ENCODE results near the gene DCLK1. TPM values are rescaled to one million over a fixed set of nuclear protein-coding genes. Genes with fewer than 3 reads are reported as not detected.

Gene DCLK1
- total and polyA plus RNA-seq, 12 donors = 0.68 to 22.6 (median 2.3) TPM

- WGBS, 4 donors = 64 to 70% (median 68%) methylated on average over 3 of the region's 3 CpGs
- H3K27ac ChIP-seq = no peak overlapping the region
- H3K27me3 ChIP-seq = no peaks in the 10 kb centered on the region
- TF ChIP-seq POLR2A (IDR thresholded peaks at IDR 0.05) = no peak
- no peaks in the 10 kb centered on the region for H3K36me3 ChIP-seq (replicated peaks in 1 of 2)
- no peak for DNase-seq
- intact Hi-C loops (cut with DNase I) = no loop called here
- no peaks in the 10 kb centered on the region for H3K9me3 ChIP-seq (replicated peaks in 1 of 3)
- H3K4me3 ChIP-seq = no peak overlapping the region
- H3K4me1 ChIP-seq (replicated peaks in 1 of 2) = no peaks in the 10 kb centered on the region
Measured at GRCh38 chr13:35894636-35895035, 236.5 kb downstream of the DCLK1 start.

- intact Hi-C loops (cut with DNase I) = no loop called here
- Histone ChIP-seq H3K4me3 (no peak overlapping the region), H3K27ac (no peak overlapping the region), H3K4me1 (replicated peaks in 1 of 2) (peaks cover 0 to 3% of the 10 kb centered on the region in 2 donors), H3K9me3 (replicated peaks in 1 of 3) (no peaks in the 10 kb centered on the region), H3K36me3 (replicated peaks in 1 of 2) (no peaks in the 10 kb centered on the region), H3K27me3 (no peaks in the 10 kb centered on the region)
- 84 to 86% (median 85%) methylated on average over 6 of the region's 6 CpGs for WGBS, 4 donors
- DNase-seq = no peak
- TF ChIP-seq POLR2A (IDR thresholded peaks at IDR 0.05) = no peak
Measured at GRCh38 chr13:35892837-35893814, 238.1 kb downstream of the DCLK1 start.

DNA sequence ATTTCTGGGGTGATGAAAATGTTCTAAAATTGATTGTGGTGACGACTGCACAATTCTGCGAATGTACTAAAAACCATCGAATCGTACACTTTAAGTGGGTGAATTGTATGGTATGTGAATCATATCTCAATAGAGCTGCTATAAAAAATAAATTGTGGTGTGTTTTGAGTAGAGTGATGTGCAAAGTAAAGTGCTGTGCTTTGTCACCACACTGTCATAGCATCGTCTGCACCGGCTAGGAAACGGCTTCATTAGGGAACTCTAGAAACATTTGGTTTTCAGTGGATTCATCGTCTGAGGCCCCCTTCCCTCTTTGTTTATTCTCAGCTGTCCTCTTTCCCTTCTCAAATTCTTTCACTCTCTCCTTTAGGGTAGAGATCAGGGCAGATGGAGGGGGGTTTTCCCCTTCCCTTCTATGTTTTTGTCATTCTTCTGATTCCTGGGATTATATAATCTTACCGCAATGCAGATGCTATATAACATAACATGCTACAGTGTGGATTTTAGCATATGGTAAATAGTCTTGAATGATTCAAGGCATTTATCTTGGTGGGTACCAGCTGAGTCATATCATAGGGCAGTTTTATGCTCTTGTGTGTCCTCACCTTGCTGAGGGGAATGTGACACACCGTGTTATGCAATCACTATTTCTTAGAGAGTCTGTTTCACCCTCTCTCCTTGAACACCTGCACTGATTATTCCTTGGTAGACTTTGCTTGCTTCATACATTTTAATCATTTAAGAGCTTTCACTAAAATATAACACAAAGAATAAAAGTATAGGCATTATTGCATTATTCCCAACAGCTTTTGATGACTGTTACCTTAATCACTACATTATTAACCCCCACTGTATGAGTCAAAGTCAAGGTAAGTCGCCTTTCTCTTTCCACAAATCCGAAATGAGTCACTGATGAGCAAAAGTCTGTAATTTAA, 239.4 kb downstream of the DCLK1 start:
- TF ChIP-seq, protein P1, sequence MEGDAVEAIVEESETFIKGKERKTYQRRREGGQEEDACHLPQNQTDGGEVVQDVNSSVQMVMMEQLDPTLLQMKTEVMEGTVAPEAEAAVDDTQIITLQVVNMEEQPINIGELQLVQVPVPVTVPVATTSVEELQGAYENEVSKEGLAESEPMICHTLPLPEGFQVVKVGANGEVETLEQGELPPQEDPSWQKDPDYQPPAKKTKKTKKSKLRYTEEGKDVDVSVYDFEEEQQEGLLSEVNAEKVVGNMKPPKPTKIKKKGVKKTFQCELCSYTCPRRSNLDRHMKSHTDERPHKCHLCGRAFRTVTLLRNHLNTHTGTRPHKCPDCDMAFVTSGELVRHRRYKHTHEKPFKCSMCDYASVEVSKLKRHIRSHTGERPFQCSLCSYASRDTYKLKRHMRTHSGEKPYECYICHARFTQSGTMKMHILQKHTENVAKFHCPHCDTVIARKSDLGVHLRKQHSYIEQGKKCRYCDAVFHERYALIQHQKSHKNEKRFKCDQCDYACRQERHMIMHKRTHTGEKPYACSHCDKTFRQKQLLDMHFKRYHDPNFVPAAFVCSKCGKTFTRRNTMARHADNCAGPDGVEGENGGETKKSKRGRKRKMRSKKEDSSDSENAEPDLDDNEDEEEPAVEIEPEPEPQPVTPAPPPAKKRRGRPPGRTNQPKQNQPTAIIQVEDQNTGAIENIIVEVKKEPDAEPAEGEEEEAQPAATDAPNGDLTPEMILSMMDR (IDR thresholded peaks at IDR 0.05) = no peak
- TF ChIP-seq POLR2A (IDR thresholded peaks at IDR 0.05) = no peak
- 77 to 83% (median 81%) methylated on average over 12 of the region's 12 CpGs for WGBS, 4 donors
- H3K27me3 ChIP-seq = no peaks in the 10 kb centered on the region
- intact Hi-C loops (cut with DNase I) = no loop called here
- no peak overlapping the region for H3K4me3 ChIP-seq
- no peak overlapping the region for H3K27ac ChIP-seq
- DNase-seq = no peak
- H3K36me3 ChIP-seq (replicated peaks in 1 of 2) = no peaks in the 10 kb centered on the region
- no peaks in the 10 kb centered on the region for H3K9me3 ChIP-seq (replicated peaks in 1 of 3)
- H3K4me1 ChIP-seq (replicated peaks in 1 of 2) = peaks cover 0 to 5% of the 10 kb centered on the region in 2 donors

- Histone ChIP-seq H3K36me3 (replicated peaks in 1 of 2) (no peaks in the 10 kb centered on the region), H3K27me3 (no peaks in the 10 kb centered on the region), H3K9me3 (replicated peaks in 1 of 3) (no peaks in the 10 kb centered on the region), H3K4me1 (replicated peaks in 1 of 2) (peaks cover 0 to 5% of the 10 kb centered on the region in 2 donors), H3K4me3 (no peak overlapping the region), H3K27ac (no peak overlapping the region)
- no peak for DNase-seq
- no peak for TF ChIP-seq POLR2A (IDR thresholded peaks at IDR 0.05)
- TF ChIP-seq, protein P1 (IDR thresholded peaks at IDR 0.05) = no peak
- intact Hi-C loops (cut with DNase I) = no loop called here
- 68 to 88% (median 75%) methylated on average over 2 of the region's 2 CpGs for WGBS, 4 donors
Measured at GRCh38 chr13:35889560-35889959, 241.6 kb downstream of the DCLK1 start.

DNA sequence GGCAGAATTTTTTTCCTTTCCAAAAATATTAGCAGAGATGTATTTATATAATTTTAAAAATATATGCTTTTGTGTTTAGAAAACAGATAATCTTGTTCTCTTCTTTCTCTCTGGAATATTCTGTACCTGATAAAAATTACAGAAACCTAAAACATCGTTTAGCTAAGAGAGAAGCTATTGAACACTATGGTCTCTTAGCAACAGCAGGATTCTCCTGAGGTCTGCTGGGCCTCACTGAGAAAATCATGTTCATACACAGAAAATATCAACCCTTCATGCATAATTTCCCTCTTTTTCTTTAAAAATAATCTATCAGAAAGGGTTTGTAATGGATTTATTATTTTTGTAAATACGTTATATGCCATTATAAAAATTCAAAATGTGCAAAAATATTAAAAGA, 242.2 kb downstream of the DCLK1 start:
- no peaks in the 10 kb centered on the region for H3K27me3 ChIP-seq
- no peak for DNase-seq
- 63 to 73% (median 66%) methylated on average over 2 of the region's 2 CpGs for WGBS, 4 donors
- H3K4me1 ChIP-seq (replicated peaks in 1 of 2) = peaks cover 0 to 5% of the 10 kb centered on the region in 2 donors
- no peak overlapping the region for H3K27ac ChIP-seq
- TF ChIP-seq, protein P1 (IDR thresholded peaks at IDR 0.05) = no peak
- TF ChIP-seq POLR2A (IDR thresholded peaks at IDR 0.05) = no peak
- intact Hi-C loops (cut with DNase I) = no loop called here
- H3K4me3 ChIP-seq = no peak overlapping the region
- H3K36me3 ChIP-seq (replicated peaks in 1 of 2) = no peaks in the 10 kb centered on the region
- H3K9me3 ChIP-seq (replicated peaks in 1 of 3) = no peaks in the 10 kb centered on the region

Data from adrenal gland (tissue), 12 donors.